Fibroblast of lung (primary cell): ENCODE data around the gene SFTA2. TPM values are rescaled to one million over a fixed set of nuclear protein-coding genes. Genes with fewer than 3 reads are reported as not detected.
A peak's percentile ranks its signal among the peaks of the same experiment; 100 is the strongest.

Experiments
- DNase-seq, 2 donors: peaks; one replicate each; pipeline versions ENCODE4 v3.0.0 to v3.0.0-alpha.2; 2010; ENCODE audit warnings: low read depth in 2 of 2
- H2AFZ ChIP-seq: 2 replicates; pipeline ENCODE4 v1.5.1; 2012; ENCODE audit warnings: low read length, control low read depth, inconsistent platforms
- H3K27ac ChIP-seq: 2 replicates; pipeline ENCODE4 v1.5.1; 2011; ENCODE audit warnings: low read length, control low read depth; ENCODE audit not compliant: insufficient read depth
- H3K27me3 ChIP-seq: 2 replicates; pipeline ENCODE4 v1.5.1; 2011; ENCODE audit warnings: mild to moderate bottlenecking, low read length; ENCODE audit not compliant: control insufficient read depth, insufficient read depth
- H3K36me3 ChIP-seq: 2 replicates; pipeline ENCODE4 v1.5.1; 2011; ENCODE audit warnings: low read length; ENCODE audit not compliant: control insufficient read depth, insufficient read depth
- H3K4me1 ChIP-seq: 2 replicates; pipeline ENCODE4 v1.5.1; 2011; ENCODE audit warnings: low read length; ENCODE audit not compliant: control insufficient read depth, insufficient read depth; ENCODE audit errors: extremely low read depth
- H3K4me2 ChIP-seq: 2 replicates; pipeline ENCODE4 v1.5.1; 2011; ENCODE audit warnings: low read length, control low read depth; ENCODE audit not compliant: insufficient read depth; ENCODE audit errors: extremely low read depth
- H3K4me3 ChIP-seq, 4 experiments: fragments of 200-600 bp in 1 of 4; sonication (generic) in 1 of 4; replicated peaks in 1 of 4; 2 replicates each; pipeline ENCODE4 v1.5.1; 2011 to 2016; ENCODE audit warnings: low read length in 4 of 4, low read depth in 3 of 4, mild to moderate bottlenecking in 3 of 4, control low read depth in 2 of 4, inconsistent platforms in 1 of 4, mixed read lengths in 1 of 4; ENCODE audit not compliant: insufficient read depth in 1 of 4; ENCODE audit errors: control extremely low read depth in 1 of 4
- H3K79me2 ChIP-seq: 2 replicates; pipeline ENCODE4 v1.5.1; 2012; ENCODE audit warnings: mild to moderate bottlenecking, low read length, inconsistent platforms; ENCODE audit not compliant: control insufficient read depth, insufficient read depth
- H3K9ac ChIP-seq: 2 replicates; pipeline ENCODE4 v1.5.1; 2011; ENCODE audit warnings: mild to moderate bottlenecking, low read length, control low read depth; ENCODE audit not compliant: insufficient read depth
- H3K9me3 ChIP-seq: 2 replicates; pipeline ENCODE4 v1.5.1; 2012; ENCODE audit warnings: low read depth, low read length; ENCODE audit not compliant: control insufficient read depth, insufficient read depth
- H4K20me1 ChIP-seq: 2 replicates; pipeline ENCODE4 v1.5.1; 2011; ENCODE audit warnings: low read length; ENCODE audit not compliant: control insufficient read depth, insufficient read depth; ENCODE audit errors: extremely low read depth
- CTCF ChIP-seq, 2 donors: IDR thresholded peaks in 1 of 2; conservative IDR thresholded peaks in 1 of 2; 1 replicate in 1 of 2; 2 replicates in 1 of 2; pipeline ENCODE4 v1.5.1; 2011 to 2012; ENCODE audit warnings: low read length in 2 of 2, control low read depth in 1 of 2, inconsistent platforms in 1 of 2, low read depth in 1 of 2, mild to moderate bottlenecking in 1 of 2
- EZH2 ChIP-seq: IDR thresholded peaks from 2 replicates; pipeline ENCODE4 v1.5.1; 2012; ENCODE audit warnings: low read length, control low read depth, mild to moderate bottlenecking; ENCODE audit errors: missing control alignments
- polyA plus RNA-seq, 2 donors: library from polyadenylated mRNA; depleted of rRNA in 1 of 2; stranded (reverse) in 1 of 2; unstranded in 1 of 2; fragments of >200 nt; gene quantifications; 2 replicates each; pipeline ENCODE4 v1.2.1, GENCODE V29; 2011 to 2012; ENCODE audit warnings: missing spikeins in 1 of 2
- total RNA-seq: library from RNA; depleted of rRNA; stranded (reverse); fragments of >200 nt; gene quantifications from 2 replicates; pipeline ENCODE4 v1.2.1, GENCODE V29; 2014

The SFTA2 gene
- total and polyA plus RNA-seq, 2 donors (not counting 1 experiment from before 2014, with no cell fraction given) = not detected

DNA sequence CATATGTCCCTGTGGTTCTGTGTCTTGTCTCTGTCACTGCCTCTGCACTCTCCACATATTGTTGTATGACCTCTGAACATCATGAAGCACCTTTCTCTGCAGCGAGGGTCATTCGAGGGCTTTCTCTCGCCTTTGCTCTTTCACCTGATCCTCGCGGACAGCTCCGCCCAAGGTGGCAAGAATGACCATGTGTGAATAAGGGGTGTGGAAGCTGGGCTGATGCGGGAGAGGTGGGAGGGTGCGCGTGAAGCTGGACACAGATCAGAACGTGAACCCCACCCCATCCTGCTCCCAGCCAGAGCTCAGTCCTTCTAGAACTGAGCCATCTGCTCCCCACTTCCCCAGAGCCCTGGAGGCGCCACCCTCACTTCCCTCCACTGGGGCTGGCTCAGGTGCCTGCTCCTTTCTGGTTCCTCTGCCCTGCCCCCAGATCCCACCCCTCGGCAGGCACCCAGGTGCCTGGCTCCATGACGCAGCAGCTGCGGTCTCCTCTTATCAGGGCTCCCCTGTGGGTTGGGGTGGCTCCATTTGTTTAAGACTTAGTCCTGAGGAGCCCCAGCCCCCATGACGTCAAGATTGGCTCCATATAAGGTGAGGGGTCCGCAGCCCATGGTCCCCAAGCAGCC lies 8.5 kb upstream of the SFTA2 start, which contains the start of gene MUCL3:
Gene MUCL3 (plus strand): TSS at position 613 of the 626 bp plus-strand sequence. CDS start 27 bp downstream, outside the sequence.
- H3K4me1 ChIP-seq = peaks cover 4% of the 10 kb centered on the region
- H3K9me3 ChIP-seq = no peaks in the 10 kb centered on the region
- DNase-seq = no peak
- H3K4me3 ChIP-seq = no peak within 1 kb of the TSS
- no peak within 1 kb of the TSS for H3K9ac ChIP-seq
- no peaks in the 10 kb centered on the region for H3K79me2 ChIP-seq
- no peak within 1 kb of the TSS for H3K27ac ChIP-seq
- no peaks in the 10 kb centered on the region for H3K36me3 ChIP-seq
- no peak within 1 kb of the TSS for H3K4me2 ChIP-seq
- no peak within 1 kb of the TSS for H2AFZ ChIP-seq
- TF ChIP-seq CTCF (conservative IDR thresholded peaks at IDR 0.05 in 1 of 2, IDR thresholded peaks at IDR 0.05 in 1 of 2; ENCODE audit: low read depth in 1 of 2, low read length in 2 of 2) (no peak), EZH2 (no peak)
- H3K27me3 ChIP-seq = peaks cover 15% of the 10 kb centered on the region
- no peaks in the 10 kb centered on the region for H4K20me1 ChIP-seq

GRCh38 chr6:30939473-30939872 lies 7.5 kb upstream of the SFTA2 start:
- Histone ChIP-seq H2AFZ (no peak overlapping the region), H4K20me1 (no peaks in the 10 kb centered on the region), H3K4me2 (no peak overlapping the region), H3K9ac (no peak overlapping the region), H3K27ac (no peak overlapping the region), H3K9me3 (no peaks in the 10 kb centered on the region), H3K4me1 (peaks cover 4% of the 10 kb centered on the region), H3K27me3 (peaks cover 14% of the 10 kb centered on the region), H3K36me3 (no peaks in the 10 kb centered on the region), H3K79me2 (no peaks in the 10 kb centered on the region), H3K4me3 (no peak overlapping the region)
- no peak for TF ChIP-seq EZH2
- DNase-seq = peak in 1 of 2 donors; percentile 48

GRCh38 chr6:30938730-30939129 lies 6.8 kb upstream of the SFTA2 start:
- no peak overlapping the region for H3K4me3 ChIP-seq
- H3K4me1 ChIP-seq = peaks cover 4% of the 10 kb centered on the region
- H3K9me3 ChIP-seq = no peaks in the 10 kb centered on the region
- no peak for DNase-seq
- no peaks in the 10 kb centered on the region for H3K36me3 ChIP-seq
- H2AFZ ChIP-seq = no peak overlapping the region
- H3K9ac ChIP-seq = no peak overlapping the region
- H3K27me3 ChIP-seq = peaks cover 14% of the 10 kb centered on the region
- no peak overlapping the region for H3K27ac ChIP-seq
- TF ChIP-seq CTCF (conservative IDR thresholded peaks at IDR 0.05 in 1 of 2, IDR thresholded peaks at IDR 0.05 in 1 of 2; ENCODE audit: low read depth in 1 of 2, low read length in 2 of 2) = no peak
- peak; percentile 30 for TF ChIP-seq EZH2
- H3K4me2 ChIP-seq = no peak overlapping the region
- no peaks in the 10 kb centered on the region for H4K20me1 ChIP-seq
- no peaks in the 10 kb centered on the region for H3K79me2 ChIP-seq
